ENCODE data around the gene ZNF668. TPM values are rescaled to one million over a fixed set of nuclear protein-coding genes. Genes with fewer than 3 reads are reported as not detected.
A peak's percentile ranks its signal among the peaks of the same experiment; 100 is the strongest.

Gene ZNF668
- total and polyA plus RNA-seq, 4 experiments from 2014 or later: 3.0 to 13.6 (median 9.2) TPM

- H3K4me1 ChIP-seq (ENCODE audit: insufficient read depth, low read length): no peaks in the 10 kb centered on the region
- intact Hi-C loops (cut with micrococcal nuclease): no loop called here
- H3K27ac Mint-ChIP-seq: no peak overlapping the region
- peaks cover 0 to 7% (median 1%) of the 10 kb centered on the region in 4 donors for H3K4me1 Mint-ChIP-seq
- no peaks in the 10 kb centered on the region for H3K36me3 ChIP-seq (ENCODE audit: insufficient read depth, low read length)
- POLR2A ChIA-PET (ENCODE audit: partially characterized antibody): no interaction called here
- no peaks in the 10 kb centered on the region for H3K27me3 Mint-ChIP-seq
- no peak for DNase-seq
- H3K9me3 ChIP-seq (ENCODE audit: control insufficient read depth in 1 of 2, low read length in 2 of 2): no peaks in the 10 kb centered on the region
- peaks cover 3 to 9% of the 10 kb centered on the region in 2 donors for H3K36me3 Mint-ChIP-seq
- H3K9me3 Mint-ChIP-seq: no peaks in the 10 kb centered on the region
- no peak overlapping the region for H3K4me3 Mint-ChIP-seq
- H3K4me3 ChIP-seq (ENCODE audit: low read length in 2 of 2): no peak overlapping the region
- H3K27me3 ChIP-seq (ENCODE audit: insufficient read depth, low read length): no peaks in the 10 kb centered on the region
- H3K27ac ChIP-seq (ENCODE audit: low read depth, low read length): no peak overlapping the region
- CTCF ChIA-PET (ENCODE audit: partially characterized antibody): no interaction called here
Measured at GRCh38 chr16:31055613-31056012, 18.4 kb downstream of the ZNF668 start.

- H3K9me3 Mint-ChIP-seq: no peaks in the 10 kb centered on the region
- Histone ChIP-seq H3K4me3 (ENCODE audit: low read length in 2 of 2) (no peak overlapping the region), H3K27ac (ENCODE audit: low read depth, low read length) (no peak overlapping the region), H3K36me3 (ENCODE audit: insufficient read depth, low read length) (no peaks in the 10 kb centered on the region), H3K9me3 (ENCODE audit: control insufficient read depth in 1 of 2, low read length in 2 of 2) (no peaks in the 10 kb centered on the region), H3K27me3 (ENCODE audit: insufficient read depth, low read length) (no peaks in the 10 kb centered on the region), H3K4me1 (ENCODE audit: insufficient read depth, low read length) (no peaks in the 10 kb centered on the region)
- no peak overlapping the region for H3K4me3 Mint-ChIP-seq
- intact Hi-C loops (cut with micrococcal nuclease): no loop called here
- peaks cover 0 to 2% (median 0%) of the 10 kb centered on the region in 4 donors for H3K4me1 Mint-ChIP-seq
- CTCF ChIA-PET (ENCODE audit: partially characterized antibody): interaction anchor here (0.6 kb wide), 1 partner anchor 153 kb away, joined by 3 read pairs; no protein-coding TSS in a partner anchor
- no peak for DNase-seq
- no peaks in the 10 kb centered on the region for H3K36me3 Mint-ChIP-seq
- POLR2A ChIA-PET (ENCODE audit: partially characterized antibody): no interaction called here
- no peaks in the 10 kb centered on the region for H3K27me3 Mint-ChIP-seq
- no peak overlapping the region for H3K27ac Mint-ChIP-seq
Measured at GRCh38 chr16:31052114-31052513, 21.9 kb downstream of the ZNF668 start.

- DNase-seq: no peak
- Mint-ChIP-seq H3K36me3 (no peaks in the 10 kb centered on the region), H3K4me3 (no peak overlapping the region), H3K9me3 (peaks cover 0 to 3% (median 0%) of the 10 kb centered on the region in 8 donors), H3K27me3 (no peaks in the 10 kb centered on the region), H3K27ac (no peak overlapping the region), H3K4me1 (peaks cover 0 to 3% (median 1%) of the 10 kb centered on the region in 4 donors)
- H3K27ac ChIP-seq (ENCODE audit: low read depth, low read length): no peak overlapping the region
- no peaks in the 10 kb centered on the region for H3K9me3 ChIP-seq (ENCODE audit: control insufficient read depth in 1 of 2, low read length in 2 of 2)
- no peaks in the 10 kb centered on the region for H3K27me3 ChIP-seq (ENCODE audit: insufficient read depth, low read length)
- no peak overlapping the region for H3K4me3 ChIP-seq (ENCODE audit: low read length in 2 of 2)
- intact Hi-C loops (cut with micrococcal nuclease): no loop called here
- H3K36me3 ChIP-seq (ENCODE audit: insufficient read depth, low read length): no peaks in the 10 kb centered on the region
- CTCF ChIA-PET (ENCODE audit: partially characterized antibody): interaction anchor here (1.4 kb wide), 1 partner anchor 10 kb away, joined by 3 read pairs; no protein-coding TSS in a partner anchor
- POLR2A ChIA-PET (ENCODE audit: partially characterized antibody): interaction anchor here (1.9 kb wide), 1 partner anchor 23 kb away, joined by 7 read pairs; the partner anchor contains the start of genes ZNF646 and ZNF668
- H3K4me1 ChIP-seq (ENCODE audit: insufficient read depth, low read length): no peaks in the 10 kb centered on the region
Measured at GRCh38 chr16:31050280-31051030, 23.6 kb downstream of the ZNF668 start.

GRCh38 chr16:31043898-31044481 is 30.1 kb downstream of the ZNF668 start:
- H3K4me1 Mint-ChIP-seq: peaks cover 0 to 2% (median under 1%) of the 10 kb centered on the region in 4 donors
- peaks cover 12 to 13% of the 10 kb centered on the region in 2 donors for H3K36me3 Mint-ChIP-seq
- CTCF ChIA-PET (ENCODE audit: partially characterized antibody): no interaction called here
- Histone ChIP-seq H3K4me3 (ENCODE audit: low read length in 2 of 2) (no peak overlapping the region), H3K36me3 (ENCODE audit: insufficient read depth, low read length) (peaks cover 16% of the 10 kb centered on the region), H3K27ac (ENCODE audit: low read depth, low read length) (no peak overlapping the region), H3K27me3 (ENCODE audit: insufficient read depth, low read length) (no peaks in the 10 kb centered on the region), H3K9me3 (ENCODE audit: control insufficient read depth in 1 of 2, low read length in 2 of 2) (no peaks in the 10 kb centered on the region), H3K4me1 (ENCODE audit: insufficient read depth, low read length) (no peaks in the 10 kb centered on the region)
- H3K4me3 Mint-ChIP-seq: no peak overlapping the region
- DNase-seq: no peak
- H3K27me3 Mint-ChIP-seq: no peaks in the 10 kb centered on the region
- H3K9me3 Mint-ChIP-seq: peaks cover 0 to 3% (median 0%) of the 10 kb centered on the region in 8 donors
- POLR2A ChIA-PET (ENCODE audit: partially characterized antibody): no interaction called here
- intact Hi-C loops (cut with micrococcal nuclease): no loop called here
- H3K27ac Mint-ChIP-seq: no peak overlapping the region

- Mint-ChIP-seq H3K4me1 (peaks cover 0 to 2% (median under 1%) of the 10 kb centered on the region in 4 donors), H3K4me3 (no peak overlapping the region), H3K27ac (no peak overlapping the region), H3K27me3 (no peaks in the 10 kb centered on the region), H3K36me3 (peaks cover 19 to 20% of the 10 kb centered on the region in 2 donors), H3K9me3 (peaks cover 0 to 3% (median 0%) of the 10 kb centered on the region in 8 donors)
- Histone ChIP-seq H3K4me1 (ENCODE audit: insufficient read depth, low read length) (no peaks in the 10 kb centered on the region), H3K36me3 (ENCODE audit: insufficient read depth, low read length) (peaks cover 21% of the 10 kb centered on the region), H3K27me3 (ENCODE audit: insufficient read depth, low read length) (no peaks in the 10 kb centered on the region), H3K27ac (ENCODE audit: low read depth, low read length) (no peak overlapping the region), H3K4me3 (ENCODE audit: low read length in 2 of 2) (no peak overlapping the region), H3K9me3 (ENCODE audit: control insufficient read depth in 1 of 2, low read length in 2 of 2) (no peaks in the 10 kb centered on the region)
- no peak for DNase-seq
- ChIA-PET POLR2A (ENCODE audit: partially characterized antibody) (no interaction called here), CTCF (ENCODE audit: partially characterized antibody) (no interaction called here)
- intact Hi-C loops (cut with micrococcal nuclease): no loop called here
Measured at GRCh38 chr16:31043352-31043751, 30.7 kb downstream of the ZNF668 start.

- ChIA-PET CTCF (ENCODE audit: partially characterized antibody) (no interaction called here), POLR2A (ENCODE audit: partially characterized antibody) (interaction anchor here (1.2 kb wide), 1 partner anchor 9 kb away, joined by 4 read pairs; the partner anchor contains the start of gene STX4)
- H3K27ac ChIP-seq (ENCODE audit: low read depth, low read length): no peak overlapping the region
- peak overlapping the region in 1 of 7 donors; percentile 51 for H3K27ac Mint-ChIP-seq
- DNase-seq: no peak
- peaks cover 0 to 3% (median 0%) of the 10 kb centered on the region in 8 donors for H3K9me3 Mint-ChIP-seq
- intact Hi-C loops (cut with micrococcal nuclease): no loop called here
- no peaks in the 10 kb centered on the region for H3K27me3 ChIP-seq (ENCODE audit: insufficient read depth, low read length)
- H3K9me3 ChIP-seq (ENCODE audit: control insufficient read depth in 1 of 2, low read length in 2 of 2): no peaks in the 10 kb centered on the region
- H3K27me3 Mint-ChIP-seq: no peaks in the 10 kb centered on the region
- no peaks in the 10 kb centered on the region for H3K4me1 ChIP-seq (ENCODE audit: insufficient read depth, low read length)
- H3K36me3 Mint-ChIP-seq: peaks cover 19 to 20% of the 10 kb centered on the region in 2 donors
- peaks cover 0 to 2% (median under 1%) of the 10 kb centered on the region in 4 donors for H3K4me1 Mint-ChIP-seq
- no peak overlapping the region for H3K4me3 ChIP-seq (ENCODE audit: low read length in 2 of 2)
- peak overlapping the region in 1 of 8 donors; percentile 20 for H3K4me3 Mint-ChIP-seq
- peaks cover 26% of the 10 kb centered on the region for H3K36me3 ChIP-seq (ENCODE audit: insufficient read depth, low read length)
Measured at GRCh38 chr16:31042866-31043265, 31.2 kb downstream of the ZNF668 start.

- POLR2A ChIA-PET (ENCODE audit: partially characterized antibody): no interaction called here
- Histone ChIP-seq H3K4me3 (ENCODE audit: low read length in 2 of 2) (no peak overlapping the region), H3K36me3 (ENCODE audit: insufficient read depth, low read length) (peaks cover 37% of the 10 kb centered on the region)
Measured at GRCh38 chr16:31038993-31039392, 35.0 kb downstream of the ZNF668 start.

More at GRCh38 chr16:31038993-31039392, 35.0 kb downstream of the ZNF668 start:
- CTCF ChIA-PET (ENCODE audit: partially characterized antibody): no interaction called here
- no peaks in the 10 kb centered on the region for H3K9me3 ChIP-seq (ENCODE audit: control insufficient read depth in 1 of 2, low read length in 2 of 2)
- no peaks in the 10 kb centered on the region for H3K27me3 Mint-ChIP-seq
- H3K36me3 Mint-ChIP-seq: peaks cover 28 to 37% of the 10 kb centered on the region in 2 donors
- H3K27me3 ChIP-seq (ENCODE audit: insufficient read depth, low read length): no peaks in the 10 kb centered on the region
- DNase-seq: no peak
- H3K4me1 ChIP-seq (ENCODE audit: insufficient read depth, low read length): peaks cover 12% of the 10 kb centered on the region
- peak overlapping the region in 1 of 7 donors; percentile 65 for H3K27ac Mint-ChIP-seq
- H3K4me1 Mint-ChIP-seq: peaks cover 2 to 19% (median 10%) of the 10 kb centered on the region in 4 donors
- intact Hi-C loops (cut with micrococcal nuclease): no loop called here
- no peak overlapping the region for H3K4me3 Mint-ChIP-seq
- H3K9me3 Mint-ChIP-seq: peaks cover 0 to 3% (median 0%) of the 10 kb centered on the region in 8 donors
- H3K27ac ChIP-seq (ENCODE audit: low read depth, low read length): no peak overlapping the region
